ENCODE results near the gene THAP2. TPM values are rescaled to one million over a fixed set of nuclear protein-coding genes. Genes with fewer than 3 reads are reported as not detected.

THAP2 gene
- total RNA-seq, 1 donor from 2014 or later: 8.9 TPM

GRCh38 chr12:71653137-71653536, 11.0 kb upstream of the THAP2 start:
- no peak for TF ChIP-seq CTCF (conservative IDR thresholded peaks at IDR 0.05)
- Mint-ChIP-seq H3K4me3 (no peak overlapping the region), H3K36me3 (peaks cover 34% of the 10 kb centered on the region), H3K27ac (no peak overlapping the region), H3K4me1 (ENCODE audit: unreplicated experiment) (no peaks in the 10 kb centered on the region), H3K9me3 (no peaks in the 10 kb centered on the region), H3K27me3 (no peaks in the 10 kb centered on the region)
- DNase-seq (ENCODE audit: extremely low spot score, unreplicated experiment): no peak

GRCh38 chr12:71654200-71654599, 9.9 kb upstream of the THAP2 start:
- no peaks in the 10 kb centered on the region for H3K27me3 Mint-ChIP-seq
- peaks cover 41% of the 10 kb centered on the region for H3K36me3 Mint-ChIP-seq
- no peaks in the 10 kb centered on the region for H3K4me1 Mint-ChIP-seq (ENCODE audit: unreplicated experiment)
- no peak overlapping the region for H3K27ac Mint-ChIP-seq
- no peaks in the 10 kb centered on the region for H3K9me3 Mint-ChIP-seq
- DNase-seq (ENCODE audit: extremely low spot score, unreplicated experiment): no peak
- no peak overlapping the region for H3K4me3 Mint-ChIP-seq
- TF ChIP-seq CTCF (conservative IDR thresholded peaks at IDR 0.05): no peak

GRCh38 chr12:71655495-71655894, 8.6 kb upstream of the THAP2 start:
- Mint-ChIP-seq H3K4me1 (ENCODE audit: unreplicated experiment) (no peaks in the 10 kb centered on the region), H3K4me3 (no peak overlapping the region)
- no peak for TF ChIP-seq CTCF (conservative IDR thresholded peaks at IDR 0.05)

GRCh38 chr12:71655907-71656306, 8.2 kb upstream of the THAP2 start:
- H3K27me3 Mint-ChIP-seq: no peaks in the 10 kb centered on the region
- no peak for TF ChIP-seq CTCF (conservative IDR thresholded peaks at IDR 0.05)
- H3K27ac Mint-ChIP-seq: no peak overlapping the region
- peaks cover 38% of the 10 kb centered on the region for H3K36me3 Mint-ChIP-seq
- H3K9me3 Mint-ChIP-seq: no peaks in the 10 kb centered on the region
- H3K4me3 Mint-ChIP-seq: no peak overlapping the region
- no peaks in the 10 kb centered on the region for H3K4me1 Mint-ChIP-seq (ENCODE audit: unreplicated experiment)
- DNase-seq (ENCODE audit: extremely low spot score, unreplicated experiment): no peak

More at GRCh38 chr12:71655495-71655894, 8.6 kb upstream of the THAP2 start:
- DNase-seq (ENCODE audit: extremely low spot score, unreplicated experiment): no peak
- peaks cover 42% of the 10 kb centered on the region for H3K36me3 Mint-ChIP-seq
- H3K27me3 Mint-ChIP-seq: no peaks in the 10 kb centered on the region
- H3K9me3 Mint-ChIP-seq: no peaks in the 10 kb centered on the region
- no peak overlapping the region for H3K27ac Mint-ChIP-seq

GRCh38 chr12:71656740-71657139, 7.4 kb upstream of the THAP2 start:
- Mint-ChIP-seq H3K36me3 (peaks cover 37% of the 10 kb centered on the region), H3K4me3 (no peak overlapping the region), H3K4me1 (ENCODE audit: unreplicated experiment) (no peaks in the 10 kb centered on the region), H3K27ac (no peak overlapping the region), H3K9me3 (no peaks in the 10 kb centered on the region), H3K27me3 (no peaks in the 10 kb centered on the region)
- TF ChIP-seq CTCF (conservative IDR thresholded peaks at IDR 0.05): no peak
- DNase-seq (ENCODE audit: extremely low spot score, unreplicated experiment): no peak

GRCh38 chr12:71661977-71662530, 2.0 kb upstream of the THAP2 start:
- DNase-seq (ENCODE audit: extremely low spot score, unreplicated experiment): no peak
- H3K36me3 Mint-ChIP-seq: peaks cover 16% of the 10 kb centered on the region
- H3K27ac Mint-ChIP-seq: peak overlapping the region; percentile 100
- no peak for TF ChIP-seq CTCF (conservative IDR thresholded peaks at IDR 0.05)
- H3K9me3 Mint-ChIP-seq: no peaks in the 10 kb centered on the region
- peaks cover 9% of the 10 kb centered on the region for H3K4me1 Mint-ChIP-seq (ENCODE audit: unreplicated experiment)
- no peaks in the 10 kb centered on the region for H3K27me3 Mint-ChIP-seq
- peak overlapping the region; percentile 97 for H3K4me3 Mint-ChIP-seq

Data from type B pancreatic cell (in vitro differentiated cells).